Measurements from ENCODE around the gene APOA5. TPM values are rescaled to one million over a fixed set of nuclear protein-coding genes. Genes with fewer than 3 reads are reported as not detected.

The APOA5 gene
- total and polyA plus RNA-seq, 2 donors (not counting 3 experiments of a cell fraction or from before 2014, with no cell fraction given), result not detected

GRCh38 chr11:116792869-116793771, 1.4 kb upstream of the APOA5 start:
- no peak overlapping the region for H3K4me3 ChIP-seq (replicated peaks in 1 of 3; ENCODE audit: insufficient read depth in 1 of 3, low read depth in 1 of 3, low read length in 3 of 3)
- H2AFZ ChIP-seq (ENCODE audit: low read depth, low read length), result peak overlapping the region; percentile 55
- peaks cover 5% of the 10 kb centered on the region for H3K4me1 ChIP-seq (ENCODE audit: control insufficient read depth, extremely low read depth, insufficient read depth, low read length)
- H3K9ac ChIP-seq (replicated peaks; ENCODE audit: extremely low read depth, insufficient read depth, low read length), result no peak overlapping the region
- intact Hi-C loops (cut with micrococcal nuclease), result loop anchor here (5.0 kb wide), 1 partner anchor 74 kb away; no protein-coding TSS in a partner anchor
- H3K36me3 ChIP-seq (ENCODE audit: control insufficient read depth in 2 of 2, extremely low read depth in 1 of 2, insufficient read depth in 2 of 2, low read length in 2 of 2), result no peaks in the 10 kb centered on the region
- H3K27ac ChIP-seq (ENCODE audit: insufficient read depth, low read depth, low read length), result no peak overlapping the region
- H3K9me1 ChIP-seq (replicated peaks; ENCODE audit: control insufficient read depth, extremely low read depth, insufficient read depth, low read length), result no peaks in the 10 kb centered on the region
- BruUV-seq (replicated peaks), result no TSS peak
- H4K20me1 ChIP-seq (replicated peaks; ENCODE audit: control insufficient read depth, extremely low read depth, insufficient read depth, low read length), result no peaks in the 10 kb centered on the region
- H3K27me3 ChIP-seq (ENCODE audit: control insufficient read depth in 2 of 2, insufficient read depth in 2 of 2, low read length in 2 of 2), result no peaks in the 10 kb centered on the region
- DNase-seq (ENCODE audit: low read depth, low spot score), result no peak
- ChIA-PET POLR2A (interaction anchor here (1.0 kb wide), 1 partner anchor 313 kb away, joined by 5 read pairs; no protein-coding TSS in a partner anchor), CTCF (interaction anchor here (1.1 to 5.5 kb wide), 8 partner anchors 8 to 436 kb away, joined by 3 to 272 read pairs (median 7); partner anchors contain the start of gene APOA1)
- dilution Hi-C loops (cut with MboI; ENCODE audit: extremely low pct_ligation_motif_present, low sequenced_read_pairs), result no loop called here
- no peaks in the 10 kb centered on the region for H3K79me2 ChIP-seq (ENCODE audit: control insufficient read depth, insufficient read depth, low read length)
- no peak overlapping the region for H3K4me2 ChIP-seq (ENCODE audit: insufficient read depth, low read length)
- no peaks in the 10 kb centered on the region for H3K9me3 ChIP-seq (replicated peaks; ENCODE audit: control insufficient read depth, insufficient read depth, low read length)
- TF ChIP-seq POLR2AphosphoS5 (IDR thresholded peaks at IDR 0.05; ENCODE audit: insufficient read depth, low read depth, low read length) (no peak), FOS (IDR thresholded peaks at IDR 0.05; ENCODE audit: borderline replicate concordance, insufficient read depth, low read length) (peak; percentile 71), GATA2 (IDR thresholded peaks at IDR 0.05; ENCODE audit: insufficient read depth, insufficient read length, low read depth, low read length) (no peak)
- no peak for FAIRE-seq

- POLR2A ChIA-PET, result interaction anchor here (1.0 kb wide), 1 partner anchor 314 kb away, joined by 5 read pairs; no protein-coding TSS in a partner anchor
- no peak overlapping the region for H3K27ac ChIP-seq (ENCODE audit: insufficient read depth, low read depth, low read length)
- TF ChIP-seq EZH2 (IDR thresholded peaks at IDR 0.05; ENCODE audit: borderline replicate concordance, low read depth, low read length, severe bottlenecking) (no peak), JUN (IDR thresholded peaks at IDR 0.05; ENCODE audit: borderline replicate concordance, insufficient read depth, insufficient read length, low read depth) (no peak), FOS (IDR thresholded peaks at IDR 0.05; ENCODE audit: borderline replicate concordance, insufficient read depth, low read length) (no peak)
- TF ChIP-seq, protein P1, sequence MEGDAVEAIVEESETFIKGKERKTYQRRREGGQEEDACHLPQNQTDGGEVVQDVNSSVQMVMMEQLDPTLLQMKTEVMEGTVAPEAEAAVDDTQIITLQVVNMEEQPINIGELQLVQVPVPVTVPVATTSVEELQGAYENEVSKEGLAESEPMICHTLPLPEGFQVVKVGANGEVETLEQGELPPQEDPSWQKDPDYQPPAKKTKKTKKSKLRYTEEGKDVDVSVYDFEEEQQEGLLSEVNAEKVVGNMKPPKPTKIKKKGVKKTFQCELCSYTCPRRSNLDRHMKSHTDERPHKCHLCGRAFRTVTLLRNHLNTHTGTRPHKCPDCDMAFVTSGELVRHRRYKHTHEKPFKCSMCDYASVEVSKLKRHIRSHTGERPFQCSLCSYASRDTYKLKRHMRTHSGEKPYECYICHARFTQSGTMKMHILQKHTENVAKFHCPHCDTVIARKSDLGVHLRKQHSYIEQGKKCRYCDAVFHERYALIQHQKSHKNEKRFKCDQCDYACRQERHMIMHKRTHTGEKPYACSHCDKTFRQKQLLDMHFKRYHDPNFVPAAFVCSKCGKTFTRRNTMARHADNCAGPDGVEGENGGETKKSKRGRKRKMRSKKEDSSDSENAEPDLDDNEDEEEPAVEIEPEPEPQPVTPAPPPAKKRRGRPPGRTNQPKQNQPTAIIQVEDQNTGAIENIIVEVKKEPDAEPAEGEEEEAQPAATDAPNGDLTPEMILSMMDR (IDR thresholded peaks at IDR 0.05; ENCODE audit: extremely low read depth in 1 of 2, insufficient read depth in 1 of 2, low read depth in 1 of 2, low read length in 2 of 2), result no peak
- H3K4me3 ChIP-seq (replicated peaks in 1 of 3; ENCODE audit: insufficient read depth in 1 of 3, low read depth in 1 of 3, low read length in 3 of 3), result no peak overlapping the region
- dilution Hi-C loops (cut with MboI; ENCODE audit: extremely low pct_ligation_motif_present, low sequenced_read_pairs) (no loop called here), intact Hi-C loops (cut with micrococcal nuclease) (loop anchor here (5.0 kb wide), 1 partner anchor 75 kb away; no protein-coding TSS in a partner anchor)
- no peaks in the 10 kb centered on the region for H3K36me3 ChIP-seq (ENCODE audit: control insufficient read depth in 2 of 2, extremely low read depth in 1 of 2, insufficient read depth in 2 of 2, low read length in 2 of 2)
- H3K9me1 ChIP-seq (replicated peaks; ENCODE audit: control insufficient read depth, extremely low read depth, insufficient read depth, low read length), result no peaks in the 10 kb centered on the region
- H3K9ac ChIP-seq (replicated peaks; ENCODE audit: extremely low read depth, insufficient read depth, low read length), result no peak overlapping the region
- no TSS peak for BruUV-seq (replicated peaks)
- no peaks in the 10 kb centered on the region for H3K9me3 ChIP-seq (replicated peaks; ENCODE audit: control insufficient read depth, insufficient read depth, low read length)
- H3K4me2 ChIP-seq (ENCODE audit: insufficient read depth, low read length), result no peak overlapping the region
- CTCF ChIA-PET, result interaction anchor here (1.6 to 6.2 kb wide), 11 partner anchors 9 to 435 kb away, joined by 4 to 272 read pairs (median 9); partner anchors contain the start of genes APOA1 and PAFAH1B2
- no peak overlapping the region for H2AFZ ChIP-seq (ENCODE audit: low read depth, low read length)
- H4K20me1 ChIP-seq (replicated peaks; ENCODE audit: control insufficient read depth, extremely low read depth, insufficient read depth, low read length), result no peaks in the 10 kb centered on the region
- H3K79me2 ChIP-seq (ENCODE audit: control insufficient read depth, insufficient read depth, low read length), result peaks cover 4% of the 10 kb centered on the region
- peaks cover 5% of the 10 kb centered on the region for H3K4me1 ChIP-seq (ENCODE audit: control insufficient read depth, extremely low read depth, insufficient read depth, low read length)
- H3K27me3 ChIP-seq (ENCODE audit: control insufficient read depth in 2 of 2, insufficient read depth in 2 of 2, low read length in 2 of 2), result no peaks in the 10 kb centered on the region
- FAIRE-seq (no peak), DNase-seq (ENCODE audit: low read depth, low spot score) (no peak)
These were observed 627 bp upstream of the APOA5 start for GRCh38 chr11:116792144-116792868.
